ENCODE measurements around the gene NCMAP. TPM values are rescaled to one million over a fixed set of nuclear protein-coding genes. Genes with fewer than 3 reads are reported as not detected.

The NCMAP gene
- total RNA-seq, 1 donor from 2014 or later, result not detected

GRCh38 chr1:24557220-24557619 lies 1.3 kb downstream of the NCMAP start:
- Mint-ChIP-seq H3K4me1 (ENCODE audit: unreplicated experiment) (peaks cover 18% of the 10 kb centered on the region), H3K4me3 (ENCODE audit: unreplicated experiment) (no peak overlapping the region), H3K36me3 (ENCODE audit: unreplicated experiment) (no peaks in the 10 kb centered on the region), H3K27ac (ENCODE audit: unreplicated experiment) (no peak overlapping the region), H3K27me3 (ENCODE audit: unreplicated experiment) (peaks cover 25% of the 10 kb centered on the region), H3K9me3 (ENCODE audit: unreplicated experiment) (no peaks in the 10 kb centered on the region)
- no peak for DNase-seq (ENCODE audit: extremely low spot score, unreplicated experiment)
- no peak for TF ChIP-seq CTCF (IDR thresholded peaks at IDR 0.05)

GRCh38 chr1:24557711-24558131 lies 1.8 kb downstream of the NCMAP start:
- Mint-ChIP-seq H3K4me3 (ENCODE audit: unreplicated experiment) (no peak overlapping the region), H3K27ac (ENCODE audit: unreplicated experiment) (no peak overlapping the region), H3K9me3 (ENCODE audit: unreplicated experiment) (no peaks in the 10 kb centered on the region), H3K36me3 (ENCODE audit: unreplicated experiment) (no peaks in the 10 kb centered on the region), H3K27me3 (ENCODE audit: unreplicated experiment) (peaks cover 25% of the 10 kb centered on the region), H3K4me1 (ENCODE audit: unreplicated experiment) (peaks cover 23% of the 10 kb centered on the region)
- DNase-seq (ENCODE audit: extremely low spot score, unreplicated experiment), result no peak
- no peak for TF ChIP-seq CTCF (IDR thresholded peaks at IDR 0.05)

GRCh38 chr1:24558455-24558854 lies 2.6 kb downstream of the NCMAP start:
- no peaks in the 10 kb centered on the region for H3K36me3 Mint-ChIP-seq (ENCODE audit: unreplicated experiment)
- no peaks in the 10 kb centered on the region for H3K9me3 Mint-ChIP-seq (ENCODE audit: unreplicated experiment)
- H3K27ac Mint-ChIP-seq (ENCODE audit: unreplicated experiment), result no peak overlapping the region
- no peak for DNase-seq (ENCODE audit: extremely low spot score, unreplicated experiment)
- H3K27me3 Mint-ChIP-seq (ENCODE audit: unreplicated experiment), result peaks cover 25% of the 10 kb centered on the region
- H3K4me1 Mint-ChIP-seq (ENCODE audit: unreplicated experiment), result peaks cover 26% of the 10 kb centered on the region
- no peak overlapping the region for H3K4me3 Mint-ChIP-seq (ENCODE audit: unreplicated experiment)
- no peak for TF ChIP-seq CTCF (IDR thresholded peaks at IDR 0.05)

- no peak for TF ChIP-seq CTCF (IDR thresholded peaks at IDR 0.05)
- no peaks in the 10 kb centered on the region for H3K9me3 Mint-ChIP-seq (ENCODE audit: unreplicated experiment)
- no peaks in the 10 kb centered on the region for H3K36me3 Mint-ChIP-seq (ENCODE audit: unreplicated experiment)
- H3K27me3 Mint-ChIP-seq (ENCODE audit: unreplicated experiment), result peaks cover 25% of the 10 kb centered on the region
- peaks cover 26% of the 10 kb centered on the region for H3K4me1 Mint-ChIP-seq (ENCODE audit: unreplicated experiment)
- no peak overlapping the region for H3K27ac Mint-ChIP-seq (ENCODE audit: unreplicated experiment)
- peak overlapping the region; percentile 27 for H3K4me3 Mint-ChIP-seq (ENCODE audit: unreplicated experiment)
- DNase-seq (ENCODE audit: extremely low spot score, unreplicated experiment), result no peak
Observed at GRCh38 chr1:24558902-24559791, 3.3 kb downstream of the NCMAP start.

- H3K27ac Mint-ChIP-seq (ENCODE audit: unreplicated experiment), result no peak overlapping the region
- peaks cover 26% of the 10 kb centered on the region for H3K4me1 Mint-ChIP-seq (ENCODE audit: unreplicated experiment)
- no peak overlapping the region for H3K4me3 Mint-ChIP-seq (ENCODE audit: unreplicated experiment)
- DNase-seq (ENCODE audit: extremely low spot score, unreplicated experiment), result no peak
- no peaks in the 10 kb centered on the region for H3K36me3 Mint-ChIP-seq (ENCODE audit: unreplicated experiment)
- TF ChIP-seq CTCF (IDR thresholded peaks at IDR 0.05), result no peak
- H3K27me3 Mint-ChIP-seq (ENCODE audit: unreplicated experiment), result peaks cover 17% of the 10 kb centered on the region
- no peaks in the 10 kb centered on the region for H3K9me3 Mint-ChIP-seq (ENCODE audit: unreplicated experiment)
Observed at GRCh38 chr1:24560361-24560760, 4.5 kb downstream of the NCMAP start.
